Lower leg skin (tissue), 3 donors: Measurements from ENCODE around the gene GSTM4.

Experiments
- POLR2A ChIP-seq, 2 donors: fragments of 450-650 bp; IDR thresholded peaks; one replicate each; pipeline ENCODE4 v1.6.1; 2016 to 2017; ENCODE audit warnings: antibody characterized with exemption in 2 of 2, mild to moderate bottlenecking in 1 of 2, moderate library complexity in 1 of 2
- TF ChIP-seq, protein P1 (sequence below), 3 donors: fragments of 450-650 bp; IDR thresholded peaks; one replicate each; pipeline ENCODE4 v1.5.1; 2016; ENCODE audit warnings: antibody characterized with exemption in 3 of 3, mild to moderate bottlenecking in 3 of 3, moderate library complexity in 2 of 3

DNA sequence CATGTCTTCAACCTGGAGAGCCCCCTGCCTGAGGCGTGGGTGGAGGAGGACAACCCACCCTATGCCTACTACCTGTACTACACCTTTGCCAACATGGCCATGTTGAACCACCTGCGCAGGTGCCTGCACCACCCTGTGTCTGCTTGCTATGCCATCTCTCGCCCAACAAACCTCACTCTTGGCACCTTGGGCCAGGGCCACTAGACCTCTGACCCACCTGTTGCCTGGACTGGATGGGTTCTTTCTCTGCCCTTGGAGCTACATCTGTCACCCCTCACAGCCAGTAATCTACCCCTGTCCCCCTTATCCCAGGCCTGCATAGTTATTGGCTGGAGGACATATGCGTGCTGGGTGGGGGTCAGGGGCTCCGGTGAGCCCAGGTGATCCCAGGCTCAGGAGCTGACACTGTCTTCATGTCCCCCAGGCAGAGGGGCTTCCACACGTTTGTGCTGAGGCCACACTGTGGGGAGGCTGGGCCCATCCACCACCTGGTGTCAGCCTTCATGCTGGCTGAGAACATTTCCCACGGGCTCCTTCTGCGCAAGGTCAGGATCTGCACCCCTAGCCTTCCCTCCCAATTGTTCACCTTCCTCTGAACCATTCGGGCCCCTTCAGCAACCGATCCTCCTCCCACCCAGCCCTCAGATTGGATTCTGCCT is 26.4 kb upstream of the GSTM4 start:
- TF ChIP-seq, protein P1, sequence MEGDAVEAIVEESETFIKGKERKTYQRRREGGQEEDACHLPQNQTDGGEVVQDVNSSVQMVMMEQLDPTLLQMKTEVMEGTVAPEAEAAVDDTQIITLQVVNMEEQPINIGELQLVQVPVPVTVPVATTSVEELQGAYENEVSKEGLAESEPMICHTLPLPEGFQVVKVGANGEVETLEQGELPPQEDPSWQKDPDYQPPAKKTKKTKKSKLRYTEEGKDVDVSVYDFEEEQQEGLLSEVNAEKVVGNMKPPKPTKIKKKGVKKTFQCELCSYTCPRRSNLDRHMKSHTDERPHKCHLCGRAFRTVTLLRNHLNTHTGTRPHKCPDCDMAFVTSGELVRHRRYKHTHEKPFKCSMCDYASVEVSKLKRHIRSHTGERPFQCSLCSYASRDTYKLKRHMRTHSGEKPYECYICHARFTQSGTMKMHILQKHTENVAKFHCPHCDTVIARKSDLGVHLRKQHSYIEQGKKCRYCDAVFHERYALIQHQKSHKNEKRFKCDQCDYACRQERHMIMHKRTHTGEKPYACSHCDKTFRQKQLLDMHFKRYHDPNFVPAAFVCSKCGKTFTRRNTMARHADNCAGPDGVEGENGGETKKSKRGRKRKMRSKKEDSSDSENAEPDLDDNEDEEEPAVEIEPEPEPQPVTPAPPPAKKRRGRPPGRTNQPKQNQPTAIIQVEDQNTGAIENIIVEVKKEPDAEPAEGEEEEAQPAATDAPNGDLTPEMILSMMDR (IDR thresholded peaks at IDR 0.05) = no peak
- no peak for TF ChIP-seq POLR2A (IDR thresholded peaks at IDR 0.05)
